Thyroid gland (tissue), 4 donors: Measurements from ENCODE around the gene SLC2A4.

Source experiments
- CTCF ChIP-seq, 6 experiments: fragments of 200-600 bp in 3 of 6; fragments of 450-650 bp in 3 of 6; sonication (generic) in 3 of 6; IDR thresholded peaks; one replicate each; pipeline ENCODE4 v1.5.1; 2016 to 2019; ENCODE audit warnings: antibody characterized with exemption in 6 of 6, mild to moderate bottlenecking in 2 of 6, inconsistent platforms in 1 of 6, moderate library complexity in 1 of 6
- POLR2A ChIP-seq, 2 donors: fragments of 450-650 bp; IDR thresholded peaks; one replicate each; pipeline ENCODE4 v1.6.1; 2017; ENCODE audit warnings: antibody characterized with exemption in 2 of 2, mild to moderate bottlenecking in 2 of 2, moderate library complexity in 1 of 2

GRCh38 chr17:7250695-7251627 lies 30.6 kb upstream of the SLC2A4 start:
- TF ChIP-seq CTCF (IDR thresholded peaks at IDR 0.05) (no peak), POLR2A (IDR thresholded peaks at IDR 0.05) (no peak)
